NK-92 treated with Interleukin-12 subunit alpha and Interleukin-12 subunit beta, amount 100 ng/mL, for 24 hours (cell line): ENCODE results near the gene RNF217.
"Not testable (repeated sequence)": the region's sequence is repeated elsewhere in the genome, so short reads cannot be mapped to it uniquely, and the experiment has no call there.

ENCODE experiments used
- DNase-seq: peaks from one replicate; lab custom pipeline; 2025; lab: John Stamatoyannopoulos, UW

Gene RNF217

GRCh38 chr6:124961777-124962638 lies at the start of gene RNF217:
RNF217 (plus strand) TSS chr6:124962437; CDS start chr6:124962545, 108 bp downstream.
- no peak for DNase-seq

GRCh38 chr6:124913056-124913455 lies 49.2 kb upstream of the RNF217 start:
- no peak for DNase-seq

- no peak for DNase-seq
These were observed 44.5 kb upstream of the RNF217 start for GRCh38 chr6:124917769-124918168.

- not testable (repeated sequence) for DNase-seq
These were observed 42.5 kb upstream of the RNF217 start for GRCh38 chr6:124919703-124920102.

- DNase-seq: no peak
These were observed 37.9 kb upstream of the RNF217 start for GRCh38 chr6:124924333-124924759.

- DNase-seq: no peak
These were observed 35.8 kb upstream of the RNF217 start for GRCh38 chr6:124926435-124926834.

- no peak for DNase-seq
These were observed 34.4 kb upstream of the RNF217 start for GRCh38 chr6:124927806-124928205.

GRCh38 chr6:124928851-124929250 lies 33.4 kb upstream of the RNF217 start:
- no peak for DNase-seq

GRCh38 chr6:124937645-124938044 lies 24.6 kb upstream of the RNF217 start:
- no peak for DNase-seq

GRCh38 chr6:124941259-124941658 lies 21.0 kb upstream of the RNF217 start:
- no peak for DNase-seq

GRCh38 chr6:124943658-124944057 lies 18.6 kb upstream of the RNF217 start:
- no peak for DNase-seq

GRCh38 chr6:124947971-124948451 lies 14.2 kb upstream of the RNF217 start:
- no peak for DNase-seq

- DNase-seq: no peak
These were observed 12.5 kb upstream of the RNF217 start for GRCh38 chr6:124949706-124950105.

- no peak for DNase-seq
These were observed 8.4 kb upstream of the RNF217 start for GRCh38 chr6:124953808-124954207.

GRCh38 chr6:124955108-124955856 lies 7.0 kb upstream of the RNF217 start:
- no peak for DNase-seq

GRCh38 chr6:124956018-124956417 lies 6.2 kb upstream of the RNF217 start:
- no peak for DNase-seq

- no peak for DNase-seq
These were observed 4.1 kb upstream of the RNF217 start for GRCh38 chr6:124958149-124958548.

- no peak for DNase-seq
These were observed 3.4 kb upstream of the RNF217 start for GRCh38 chr6:124958759-124959354.

GRCh38 chr6:124960757-124961463 lies 1.3 kb upstream of the RNF217 start:
- no peak for DNase-seq

GRCh38 chr6:124961464-124961776 lies 817 bp upstream of the RNF217 start:
- DNase-seq: no peak

- DNase-seq: no peak
These were observed 590 bp downstream of the RNF217 start for GRCh38 chr6:124962639-124963415.
